ENCODE data around the gene CHST7. TPM values are rescaled to one million over a fixed set of nuclear protein-coding genes. Genes with fewer than 3 reads are reported as not detected.

CHST7 gene
- polyA plus RNA-seq, 4 donors = 1.7 to 2.4 (median 2.2) TPM

DNA sequence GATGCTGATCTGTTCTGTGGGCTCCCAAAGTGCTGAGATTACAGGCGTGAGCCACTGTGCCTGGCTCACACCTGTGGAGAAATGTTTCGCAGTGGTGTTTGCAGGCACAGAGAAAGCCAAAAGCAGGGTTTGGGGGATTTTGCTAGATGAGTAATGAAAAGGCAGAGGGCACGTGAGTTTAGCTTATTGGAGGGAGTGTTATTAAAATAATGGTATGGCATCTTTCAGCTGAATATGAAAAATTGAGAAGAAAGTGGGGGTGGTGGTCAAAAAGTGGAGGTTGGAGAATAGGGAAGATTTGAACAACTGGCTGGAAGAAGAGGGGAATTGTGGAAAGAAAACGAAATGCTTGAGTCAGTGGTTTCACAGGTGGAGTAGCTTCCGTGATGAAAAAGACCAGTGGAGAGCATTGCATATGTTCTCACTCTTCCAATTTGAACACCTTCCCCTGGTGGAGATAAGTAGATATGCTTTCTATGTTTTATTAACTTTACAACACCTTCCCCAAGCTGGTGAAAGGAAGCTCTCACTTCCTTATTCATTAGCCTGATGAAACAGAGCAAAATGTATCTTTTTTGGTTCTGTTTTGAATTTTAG lies 1.1 kb upstream of the CHST7 start:
- DNase-seq (ENCODE audit: low read depth in 4 of 4, low spot score in 3 of 4) = no peak

GRCh38 chrX:46573892-46574773 lies 568 bp downstream of the CHST7 start:
- no peak for DNase-seq (ENCODE audit: low read depth in 4 of 4, low spot score in 3 of 4)

DNA sequence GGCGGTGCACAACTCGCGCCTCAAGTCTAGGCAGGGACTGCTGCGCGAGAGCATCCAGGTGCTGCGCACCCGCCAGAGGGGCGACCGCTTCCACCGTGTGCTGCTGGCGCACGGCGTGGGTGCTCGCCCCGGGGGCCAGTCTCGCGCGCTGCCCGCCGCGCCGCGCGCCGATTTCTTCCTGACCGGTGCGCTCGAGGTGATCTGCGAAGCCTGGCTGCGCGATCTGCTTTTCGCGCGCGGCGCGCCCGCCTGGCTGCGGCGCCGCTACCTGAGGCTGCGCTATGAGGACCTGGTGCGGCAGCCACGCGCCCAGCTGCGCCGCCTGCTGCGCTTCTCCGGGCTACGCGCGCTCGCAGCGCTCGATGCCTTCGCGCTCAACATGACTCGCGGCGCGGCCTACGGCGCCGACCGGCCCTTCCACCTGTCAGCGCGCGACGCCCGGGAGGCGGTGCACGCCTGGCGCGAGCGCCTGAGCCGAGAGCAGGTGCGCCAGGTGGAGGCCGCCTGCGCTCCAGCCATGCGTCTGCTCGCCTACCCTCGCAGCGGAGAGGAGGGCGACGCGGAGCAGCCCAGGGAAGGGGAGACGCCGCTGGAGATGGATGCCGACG lies 1.3 kb downstream of the CHST7 start:
- no peak for DNase-seq (ENCODE audit: low read depth in 4 of 4, low spot score in 3 of 4)

DNA sequence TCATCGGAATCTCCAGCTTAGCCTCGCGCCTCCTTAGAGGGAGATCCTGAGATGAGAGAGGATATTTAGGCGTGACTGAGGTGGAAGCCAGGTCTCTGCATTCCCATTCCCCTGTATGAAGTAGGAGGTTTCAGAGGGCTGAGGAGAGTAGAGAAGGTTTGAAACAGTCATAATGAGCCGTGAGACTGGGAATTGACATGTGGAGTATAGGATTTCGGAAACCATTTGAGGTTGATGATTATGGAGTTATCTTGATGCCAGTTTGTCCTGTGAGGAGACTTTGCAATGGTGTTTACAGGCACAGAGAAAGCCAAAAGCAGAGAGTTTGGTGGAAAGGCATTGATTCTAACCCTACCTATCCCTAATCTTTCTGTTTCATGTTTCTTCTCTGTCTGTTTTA lies 2.0 kb downstream of the CHST7 start:
- no peak for DNase-seq (ENCODE audit: low read depth in 4 of 4, low spot score in 3 of 4)

- no peak for DNase-seq (ENCODE audit: low read depth in 4 of 4, low spot score in 3 of 4)
Measured at GRCh38 chrX:46575991-46576392, 2.4 kb downstream of the CHST7 start.

GRCh38 chrX:46576458-46576857 lies 2.9 kb downstream of the CHST7 start:
- DNase-seq (ENCODE audit: low read depth in 4 of 4, low spot score in 3 of 4) = no peak

GRCh38 chrX:46577221-46578005 lies 3.8 kb downstream of the CHST7 start:
- DNase-seq (ENCODE audit: low read depth in 4 of 4, low spot score in 3 of 4) = no peak

GRCh38 chrX:46579250-46579649 lies 5.7 kb downstream of the CHST7 start:
- no peak for DNase-seq (ENCODE audit: low read depth in 4 of 4, low spot score in 3 of 4)

- no peak for DNase-seq (ENCODE audit: low read depth in 4 of 4, low spot score in 3 of 4)
Measured at GRCh38 chrX:46580613-46581012, 7.0 kb downstream of the CHST7 start.

GRCh38 chrX:46582325-46582724 lies 8.8 kb downstream of the CHST7 start:
- no peak for DNase-seq (ENCODE audit: low read depth in 4 of 4, low spot score in 3 of 4)

DNA sequence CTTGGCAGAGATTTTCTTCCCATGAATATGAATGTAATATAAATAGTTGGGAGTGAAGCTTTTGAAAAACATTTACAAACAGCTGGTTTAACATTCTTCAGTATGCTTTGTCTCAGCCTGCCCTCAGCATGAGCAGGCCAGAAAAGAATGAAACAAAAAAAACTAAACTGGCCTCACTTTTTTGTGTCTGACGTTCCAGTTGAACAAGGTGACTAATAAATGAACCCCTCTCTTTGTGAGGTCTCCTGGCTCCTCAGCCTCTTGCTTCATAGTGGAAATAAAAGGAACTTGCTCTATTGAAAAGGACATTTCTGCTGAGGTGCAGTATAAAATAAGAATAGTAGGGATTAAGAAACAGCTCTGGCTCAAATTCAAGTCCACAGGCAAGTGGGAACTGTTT lies 9.4 kb downstream of the CHST7 start:
- DNase-seq (ENCODE audit: low read depth in 4 of 4, low spot score in 3 of 4) = no peak

DNA sequence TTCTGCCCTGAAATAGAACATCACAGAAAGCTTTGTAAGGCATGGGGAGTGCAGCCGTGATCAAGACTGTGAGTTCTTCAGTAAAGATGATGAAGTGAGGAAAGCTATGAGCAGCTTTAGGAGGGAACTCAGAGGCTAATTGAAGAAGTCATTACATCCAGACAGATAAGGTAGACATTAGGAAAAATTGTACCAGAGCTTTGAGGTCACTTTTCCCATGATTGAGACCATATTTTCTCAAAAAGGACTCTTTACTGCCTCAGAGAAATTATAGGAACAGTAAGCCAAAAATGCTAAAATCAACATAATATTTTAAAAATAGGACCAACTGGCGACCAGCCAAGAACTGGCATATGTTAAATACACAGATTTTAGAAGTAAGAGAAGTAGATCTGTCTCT lies 11.2 kb downstream of the CHST7 start:
- DNase-seq (ENCODE audit: low read depth in 4 of 4, low spot score in 3 of 4) = no peak

DNA sequence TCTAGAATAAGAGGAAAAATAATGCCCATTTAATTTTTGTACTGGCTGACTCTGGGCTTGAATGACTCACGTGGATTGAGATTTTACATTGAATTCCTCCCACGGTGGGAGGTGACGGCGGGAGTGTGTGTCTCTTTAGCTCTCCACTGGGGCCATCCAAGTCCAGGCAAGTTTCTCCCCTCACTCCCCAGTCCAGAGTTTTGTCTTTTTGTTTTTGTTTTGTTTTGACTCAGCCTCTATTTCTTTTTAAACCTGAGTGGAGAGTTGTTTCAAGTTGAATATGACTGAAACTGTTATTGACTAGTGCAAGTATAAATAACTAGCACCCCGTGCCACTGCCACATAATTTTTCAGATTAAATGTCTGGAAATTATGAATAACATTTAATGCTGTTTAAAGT lies 13.6 kb downstream of the CHST7 start:
- DNase-seq (ENCODE audit: low read depth in 4 of 4, low spot score in 3 of 4) = no peak

DNA sequence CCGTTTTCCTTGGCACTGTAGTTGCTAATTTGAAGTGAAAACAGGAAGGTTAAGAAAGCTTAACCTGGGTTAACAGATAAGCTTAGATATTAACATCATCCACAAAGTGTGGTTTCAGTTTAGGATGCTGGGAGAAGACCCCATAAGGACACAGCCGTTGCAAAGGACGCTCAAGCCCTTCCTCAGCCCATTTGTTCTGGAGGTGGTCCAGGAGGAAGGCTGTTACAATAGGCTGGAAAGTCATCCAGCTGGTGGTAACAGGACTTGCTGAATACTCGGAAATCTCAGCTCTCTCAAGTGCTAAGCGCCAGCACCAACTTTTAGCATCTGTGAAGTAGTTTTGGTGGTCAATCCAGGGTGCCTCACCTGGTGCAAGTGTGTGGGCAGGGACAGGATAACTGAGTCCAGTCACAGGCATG lies 14.2 kb downstream of the CHST7 start:
- DNase-seq (ENCODE audit: low read depth in 4 of 4, low spot score in 3 of 4) = no peak

- no peak for DNase-seq (ENCODE audit: low read depth in 4 of 4, low spot score in 3 of 4)
Measured at GRCh38 chrX:46588263-46588662, 14.7 kb downstream of the CHST7 start.

DNA sequence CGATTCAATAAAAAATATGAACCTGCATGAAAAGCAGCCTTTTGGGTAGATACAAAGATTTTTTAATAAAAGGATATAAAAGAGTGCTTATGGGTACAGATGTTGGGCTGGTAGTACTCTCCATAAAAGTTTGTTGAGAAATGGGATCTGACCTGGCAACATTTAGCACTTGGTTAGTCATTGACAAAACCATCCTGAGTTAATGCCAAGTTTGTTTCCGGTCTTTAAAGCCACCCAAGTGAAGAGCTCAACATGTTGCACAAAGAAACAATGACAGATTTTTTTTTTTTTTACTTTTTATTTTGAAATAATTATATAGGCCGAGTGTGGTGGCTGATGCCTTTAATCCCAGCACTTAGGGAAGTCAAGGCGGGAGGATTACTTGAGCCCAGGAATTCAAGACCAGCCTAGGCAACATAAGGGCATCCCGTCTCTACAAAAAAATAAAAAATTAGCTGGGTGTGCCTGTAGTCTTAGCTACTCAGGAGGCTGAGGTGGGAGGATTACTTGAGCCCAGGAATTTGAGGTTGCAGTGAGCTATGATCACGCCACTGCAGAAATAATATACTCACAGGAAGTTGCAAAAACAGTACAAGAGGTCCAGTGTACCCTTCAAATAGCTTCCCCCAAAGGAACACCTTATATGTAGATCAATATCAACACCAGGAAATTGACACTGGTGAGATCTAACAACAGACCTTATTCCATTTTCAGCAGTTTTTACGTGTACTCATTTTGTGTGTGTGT lies 16.6 kb downstream of the CHST7 start:
- DNase-seq (ENCODE audit: low read depth in 4 of 4, low spot score in 3 of 4) = no peak

DNA sequence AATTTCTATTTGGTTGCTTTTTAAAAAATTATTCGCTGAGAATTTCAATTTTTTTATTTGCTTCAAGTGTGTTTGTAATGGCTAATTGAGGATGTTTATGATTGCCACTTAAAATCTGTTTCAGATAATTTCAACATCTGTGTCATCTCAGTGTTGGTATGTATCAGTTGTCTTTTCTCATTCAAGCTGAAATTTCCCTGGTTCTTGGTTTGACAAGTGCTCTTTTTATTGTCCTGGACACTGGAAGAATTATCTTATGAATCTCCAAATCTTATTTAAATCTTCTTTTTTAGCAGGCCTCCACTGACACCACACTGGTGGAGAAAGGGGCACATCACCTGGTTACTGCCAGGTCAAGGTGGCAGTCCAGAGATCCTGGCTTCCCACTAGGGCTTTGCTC lies 21.5 kb downstream of the CHST7 start:
- no peak for DNase-seq (ENCODE audit: low read depth in 4 of 4, low spot score in 3 of 4)

DNA sequence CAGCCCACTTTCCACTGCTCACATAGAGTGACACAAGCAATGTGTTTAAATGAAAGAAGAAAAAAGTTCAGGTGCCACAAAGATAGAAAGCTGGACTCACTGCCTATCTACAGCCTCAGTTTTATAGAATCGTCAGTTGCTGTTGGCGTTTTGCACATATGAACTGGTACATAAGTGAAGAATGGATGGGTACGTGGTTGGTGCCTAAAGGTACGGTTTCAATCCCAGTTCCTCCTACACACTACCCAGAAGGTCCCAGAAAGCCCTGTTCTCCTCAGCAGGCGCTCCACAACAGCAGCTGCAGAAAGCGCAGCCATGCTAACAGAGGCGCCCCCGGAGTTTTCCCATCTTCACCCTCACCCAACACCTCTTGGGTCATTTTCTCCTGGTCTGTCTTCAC lies 23.6 kb downstream of the CHST7 start:
- no peak for DNase-seq (ENCODE audit: low read depth in 4 of 4, low spot score in 3 of 4)

- DNase-seq (ENCODE audit: low read depth in 4 of 4, low spot score in 3 of 4) = no peak
Measured at GRCh38 chrX:46597771-46598170, 24.2 kb downstream of the CHST7 start.

DNA sequence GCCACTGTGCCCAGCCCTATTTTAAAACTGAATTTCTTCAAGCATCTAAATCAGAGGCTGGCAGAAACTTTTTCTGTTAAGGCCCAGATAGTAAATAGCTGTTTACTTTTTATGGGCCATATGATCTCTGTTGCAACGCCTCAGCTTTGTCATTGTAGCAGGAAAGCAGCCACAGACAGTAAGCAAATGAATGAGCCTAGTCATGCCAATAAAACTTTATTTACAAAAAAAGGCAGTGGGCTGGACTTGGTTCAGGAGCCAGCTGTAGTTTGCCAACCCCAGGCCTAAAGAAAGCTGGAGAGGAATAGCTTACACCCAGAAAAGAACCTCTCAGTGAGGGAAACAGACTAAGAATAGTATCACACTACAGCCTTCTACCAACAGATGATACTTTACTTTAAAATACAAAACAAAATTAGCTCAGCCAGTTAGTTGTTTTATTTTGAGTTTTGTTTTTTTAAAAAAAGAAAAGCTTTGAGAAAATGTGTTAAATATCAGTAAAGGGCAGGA lies 25.5 kb downstream of the CHST7 start:
- DNase-seq (ENCODE audit: low read depth in 4 of 4, low spot score in 3 of 4) = no peak
